HCT116 (cell line): ENCODE measurements around the gene KHK. TPM values are rescaled to one million over a fixed set of nuclear protein-coding genes. Genes with fewer than 3 reads are reported as not detected.

Experiments
- ATAC-seq: fragments of 200-7000 bp; cut with Tn5 transposase; 2 replicates; pipeline ENCODE4 v1.9.1; 2020; ENCODE audit warnings: mild to moderate bottlenecking, moderate library complexity
- BruUV-seq: library from RNA; stranded (reverse); fragments of 400-500 nt; replicated peaks from 2 replicates; lab custom pipeline; 2021; lab: Mats Ljungman, UMichigan
- CTCF ChIA-PET: fragments of 300-600 bp; sonication (Branson Sonifier 250); formaldehyde crosslinking; loops from one replicate; lab custom pipeline; 2021; ENCODE audit warnings: antibody characterized with exemption; lab: Charles Lee
- POLR2A ChIA-PET: fragments of 300-600, 350-600 bp; sonication (Branson Sonifier 250); formaldehyde crosslinking; loops from one replicate; lab custom pipeline; 2021; ENCODE audit warnings: antibody characterized with exemption; lab: Charles Lee
- RAD21 ChIA-PET, 2 experiments: fragments of 300-600 bp; sonication (Branson Sonifier 250); formaldehyde crosslinking; loops; one replicate each; lab custom pipeline; 2023; ENCODE audit warnings: low total read pairs in 2 of 2; ENCODE audit not compliant: uncharacterized antibody in 2 of 2, unreplicated experiment in 2 of 2, low non-redundant PET in 1 of 2; lab: Charles Lee
- DNase-seq: peaks from one replicate; pipeline ENCODE4 v3.0.0-alpha.2; 2010; ENCODE audit warnings: low read depth, low spot score
- H2AFZ ChIP-seq: fragments of 200-600 bp; shearing (Covaris generic), sonication (generic); 2 replicates; pipeline ENCODE4 v1.6.1; 2017; ENCODE audit warnings: low read depth, mixed run types, mixed read lengths, antibody characterized with exemption, low read length; ENCODE audit not compliant: poor library complexity, severe bottlenecking
- H3K27ac ChIP-seq: 2 replicates; pipeline ENCODE4 v1.5.1; 2012; ENCODE audit warnings: low read depth, low read length
- H3K27me3 ChIP-seq: fragments of 200-600 bp; sonication (generic); 2 replicates; pipeline ENCODE4 v1.6.1; 2016; ENCODE audit warnings: mixed run types, low read length, mixed read lengths; ENCODE audit not compliant: insufficient read depth
- H3K36me3 ChIP-seq, 2 experiments: fragments of 200-500 bp in 1 of 2; fragments of 200-600 bp in 1 of 2; sonication (Bioruptor generic) in 1 of 2; sonication (generic) in 1 of 2; 2 replicates each; pipeline versions ENCODE4 v1.5.1 to v1.6.1; 2014 to 2016; ENCODE audit warnings: low read length in 2 of 2, inconsistent platforms in 1 of 2, mixed read lengths in 1 of 2, mixed run types in 1 of 2; ENCODE audit not compliant: insufficient read depth in 2 of 2, control insufficient read depth in 1 of 2
- H3K4me1 ChIP-seq, 2 experiments: fragments of 200-600 bp in 1 of 2; sonication (generic) in 1 of 2; 2 replicates each; pipeline versions ENCODE4 v1.5.1 to v1.6.1; 2012 to 2017; ENCODE audit warnings: low read length in 2 of 2, inconsistent platforms in 1 of 2, mild to moderate bottlenecking in 1 of 2, mixed read lengths in 1 of 2, mixed run types in 1 of 2, moderate library complexity in 1 of 2; ENCODE audit not compliant: insufficient read depth in 2 of 2, control insufficient read depth in 1 of 2
- H3K4me2 ChIP-seq: fragments of 200-600 bp; sonication (generic); 2 replicates; pipeline ENCODE4 v1.6.1; 2017; ENCODE audit warnings: mixed run types, low read length, mixed read lengths
- H3K4me3 ChIP-seq, 2 experiments: fragments of 200-600 bp in 1 of 2; sonication (generic) in 1 of 2; replicated peaks in 1 of 2; 2 replicates each; pipeline ENCODE4 v1.5.1; 2011 to 2016; ENCODE audit warnings: low read length in 2 of 2, control low read depth in 1 of 2, low read depth in 1 of 2, mild to moderate bottlenecking in 1 of 2, mixed read lengths in 1 of 2, mixed run types in 1 of 2
- H3K79me2 ChIP-seq: fragments of 200-600 bp; sonication (generic); 2 replicates; pipeline ENCODE4 v1.6.1; 2017; ENCODE audit warnings: mild to moderate bottlenecking, mixed run types, low read length, moderate library complexity, mixed read lengths; ENCODE audit not compliant: insufficient read depth
- H3K9ac ChIP-seq: fragments of 200-600 bp; sonication (generic); 2 replicates; pipeline ENCODE4 v1.6.1; 2016; ENCODE audit warnings: low read length, mixed read lengths
- H3K9me2 ChIP-seq: fragments of 200-600 bp; sonication (generic), shearing (Covaris generic); 2 replicates; pipeline ENCODE4 v1.6.1; 2017; ENCODE audit warnings: mixed run types, mild to moderate bottlenecking, moderate library complexity; ENCODE audit not compliant: insufficient read depth
- H3K9me3 ChIP-seq, 2 experiments: fragments of 200-500 bp in 1 of 2; fragments of 200-600 bp in 1 of 2; sonication (Bioruptor generic) in 1 of 2; sonication (generic) in 1 of 2; 2 replicates each; pipeline ENCODE4 v1.6.1; 2014 to 2017; ENCODE audit warnings: low read length in 2 of 2, mixed read lengths in 2 of 2, inconsistent platforms in 1 of 2, low read depth in 1 of 2, mild to moderate bottlenecking in 1 of 2, mixed run types in 1 of 2, moderate library complexity in 1 of 2; ENCODE audit not compliant: control insufficient read depth in 1 of 2, insufficient read depth in 1 of 2
- H4K20me1 ChIP-seq: fragments of 200-600 bp; sonication (generic), shearing (Covaris generic); 2 replicates; pipeline ENCODE4 v1.6.1; 2017; ENCODE audit warnings: mixed run types, mild to moderate bottlenecking, moderate library complexity; ENCODE audit not compliant: insufficient read depth
- CBX3 ChIP-seq: IDR thresholded peaks from 2 replicates; pipeline ENCODE4 v1.6.1; 2012; ENCODE audit warnings: low read depth
- CEBPB ChIP-seq: IDR thresholded peaks from 2 replicates; pipeline ENCODE4 v1.6.1; 2012; ENCODE audit warnings: low read depth
- EGR1 ChIP-seq: IDR thresholded peaks from 2 replicates; pipeline ENCODE4 v1.6.1; 2012; ENCODE audit warnings: low read depth
- ELF1 ChIP-seq: IDR thresholded peaks from 2 replicates; pipeline ENCODE4 v1.6.1; 2012; ENCODE audit warnings: low read depth, borderline replicate concordance
- EZH2 ChIP-seq: fragments of 200-600 bp; sonication (generic); IDR thresholded peaks from 2 replicates; pipeline ENCODE4 v1.6.1; 2017; ENCODE audit warnings: antibody characterized with exemption, mixed run types
- EZH2phosphoT487 ChIP-seq: fragments of 200-600 bp; IDR thresholded peaks from 2 replicates; pipeline ENCODE4 v1.6.1; 2018; ENCODE audit warnings: antibody characterized with exemption, borderline replicate concordance
- FOSL1 ChIP-seq: IDR thresholded peaks from 2 replicates; pipeline ENCODE4 v1.6.1; 2012; ENCODE audit warnings: low read depth
- JUND ChIP-seq: IDR thresholded peaks from 2 replicates; pipeline ENCODE4 v1.6.1; 2012
- MAX ChIP-seq: IDR thresholded peaks from 2 replicates; pipeline ENCODE4 v1.6.1; 2012
- POLR2A ChIP-seq: IDR thresholded peaks from 2 replicates; pipeline ENCODE4 v1.7.0; 2011; ENCODE audit warnings: borderline replicate concordance; ENCODE audit not compliant: insufficient read depth, insufficient read length; ENCODE audit errors: extremely low read depth
- POLR2AphosphoS5 ChIP-seq: IDR thresholded peaks from 2 replicates; pipeline ENCODE4 v1.6.1; 2011; ENCODE audit warnings: mild to moderate bottlenecking, low read depth, low read length, moderate library complexity
- RAD21 ChIP-seq: IDR thresholded peaks from 2 replicates; pipeline ENCODE4 v1.6.1; 2012; ENCODE audit warnings: low read depth, mild to moderate bottlenecking
- REST ChIP-seq: IDR thresholded peaks from 2 replicates; pipeline ENCODE4 v1.6.1; 2012; ENCODE audit warnings: low read depth
- SIN3A ChIP-seq: IDR thresholded peaks from 2 replicates; pipeline ENCODE4 v1.6.1; 2012; ENCODE audit warnings: low read depth
- SP1 ChIP-seq: IDR thresholded peaks from 2 replicates; pipeline ENCODE4 v1.6.1; 2012; ENCODE audit warnings: low read depth
- YY1 ChIP-seq: IDR thresholded peaks from 2 replicates; pipeline ENCODE4 v1.6.1; 2011; ENCODE audit warnings: low read length, low read depth, moderate library complexity, mild to moderate bottlenecking; ENCODE audit not compliant: insufficient replicate concordance; ENCODE audit errors: extremely low read depth
- ZNF274 ChIP-seq: fragments of 200-500 bp; sonication (Bioruptor generic); IDR thresholded peaks from 2 replicates; pipeline ENCODE4 v1.6.1; 2014; ENCODE audit warnings: mild to moderate bottlenecking, low read depth, low read length, inconsistent platforms
- intact Hi-C: fragments of 100-400 bp; cut with micrococcal nuclease; formaldehyde crosslinking; loops from 2 replicates; pipeline ENCODE4 v1.10.0; 2022
- total RNA-seq: library from RNA; stranded (reverse); gene quantifications from one replicate; pipeline ENCODE4 v1.2.1, GENCODE V29; 2021; ENCODE audit not compliant: unreplicated experiment
- TF ChIP-seq, protein P1 (sequence below): IDR thresholded peaks from 2 replicates; pipeline ENCODE4 v1.6.1; 2011; ENCODE audit warnings: mild to moderate bottlenecking, low read length, moderate library complexity; ENCODE audit not compliant: insufficient replicate concordance; ENCODE audit errors: extremely low read depth

Gene KHK
- total RNA-seq, 1 experiment from 2014 or later = 6.7 TPM

GRCh38 chr2:27080603-27080936 lies 6.0 kb upstream of the KHK start:
- Histone ChIP-seq H3K27me3 (no peaks in the 10 kb centered on the region), H3K27ac (peak overlapping the region; percentile 28; the same call in 1 of the 2 replicates), H3K4me2 (peak overlapping the region; percentile 81; the same call in 1 of the 2 replicates), H4K20me1 (no peaks in the 10 kb centered on the region), H3K4me1 (peaks cover 13 to 22% of the 10 kb centered on the region in 2 experiments), H3K4me3 (no peak overlapping the region), H3K36me3 (no peaks in the 10 kb centered on the region), H3K79me2 (no peaks in the 10 kb centered on the region), H3K9ac (no peak overlapping the region), H3K9me3 (no peaks in the 10 kb centered on the region), H3K9me2 (no peaks in the 10 kb centered on the region), H2AFZ (no peak overlapping the region)
- RAD21 ChIA-PET = no interaction called here
- CTCF ChIA-PET = interaction anchor here (0.6 to 1.3 kb wide), 6 partner anchors 8 to 155 kb away, joined by 3 to 6 read pairs (median 3); partner anchors contain the start of genes AGBL5 and OST4
- DNase-seq = no peak
- ATAC-seq = no peak
- no TSS peak for BruUV-seq
- intact Hi-C loops = no loop called here
- POLR2A ChIA-PET = interaction anchor here (0.6 to 1.3 kb wide), 3 partner anchors 9 to 119 kb away, joined by 3 to 6 read pairs (median 3); partner anchors contain the start of gene OST4
- no peak for TF ChIP-seq SIN3A
- TF ChIP-seq, protein P1, sequence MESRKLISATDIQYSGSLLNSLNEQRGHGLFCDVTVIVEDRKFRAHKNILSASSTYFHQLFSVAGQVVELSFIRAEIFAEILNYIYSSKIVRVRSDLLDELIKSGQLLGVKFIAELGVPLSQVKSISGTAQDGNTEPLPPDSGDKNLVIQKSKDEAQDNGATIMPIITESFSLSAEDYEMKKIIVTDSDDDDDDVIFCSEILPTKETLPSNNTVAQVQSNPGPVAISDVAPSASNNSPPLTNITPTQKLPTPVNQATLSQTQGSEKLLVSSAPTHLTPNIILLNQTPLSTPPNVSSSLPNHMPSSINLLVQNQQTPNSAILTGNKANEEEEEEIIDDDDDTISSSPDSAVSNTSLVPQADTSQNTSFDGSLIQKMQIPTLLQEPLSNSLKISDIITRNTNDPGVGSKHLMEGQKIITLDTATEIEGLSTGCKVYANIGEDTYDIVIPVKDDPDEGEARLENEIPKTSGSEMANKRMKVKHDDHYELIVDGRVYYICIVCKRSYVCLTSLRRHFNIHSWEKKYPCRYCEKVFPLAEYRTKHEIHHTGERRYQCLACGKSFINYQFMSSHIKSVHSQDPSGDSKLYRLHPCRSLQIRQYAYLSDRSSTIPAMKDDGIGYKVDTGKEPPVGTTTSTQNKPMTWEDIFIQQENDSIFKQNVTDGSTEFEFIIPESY = no peak
- no peak for TF ChIP-seq SP1
- no peak for TF ChIP-seq POLR2AphosphoS5
- TF ChIP-seq EZH2phosphoT487 = no peak
- no peak for TF ChIP-seq EZH2
- TF ChIP-seq EGR1 = no peak
- no peak for TF ChIP-seq RAD21
- TF ChIP-seq JUND = no peak
- TF ChIP-seq CEBPB = no peak
- no peak for TF ChIP-seq ELF1
- TF ChIP-seq REST = no peak
- no peak for TF ChIP-seq CBX3
- no peak for TF ChIP-seq MAX
- no peak for TF ChIP-seq POLR2A
- no peak for TF ChIP-seq FOSL1
- TF ChIP-seq ZNF274 = no peak
- TF ChIP-seq YY1 = no peak
